GM23338 (cell line): ENCODE measurements around the gene IQCE. TPM values are rescaled to one million over a fixed set of nuclear protein-coding genes. Genes with fewer than 3 reads are reported as not detected.

Source experiments
- ATAC-seq: fragments of 200-7000 bp; cut with Tn5 transposase; 3 replicates; pipeline ENCODE4 v1.9.1; 2020
- DNase-seq: peaks from one replicate; pipeline ENCODE4 v3.0.0-alpha.2; 2015; ENCODE audit warnings: low spot score
- H2AFZ ChIP-seq: fragments of 200-600 bp; sonication (generic); 2 replicates; pipeline ENCODE4 v1.8.0; 2016; ENCODE audit warnings: antibody characterized with exemption, mild to moderate bottlenecking, moderate library complexity
- H3F3A ChIP-seq: fragments of 200-600 bp; sonication (generic); replicated peaks from 2 replicates; pipeline ENCODE4 v1.8.0; 2017; ENCODE audit warnings: antibody characterized with exemption, mixed run types, low read depth
- H3K27ac ChIP-seq: fragments of 200-600 bp; sonication (generic); 2 replicates; pipeline ENCODE4 v1.6.1; 2016; ENCODE audit warnings: low read depth
- H3K27me3 ChIP-seq: fragments of 200-600 bp; sonication (generic); 2 replicates; pipeline ENCODE4 v1.8.0; 2016; ENCODE audit warnings: mild to moderate bottlenecking, mixed run types, moderate library complexity; ENCODE audit not compliant: insufficient read depth
- H3K36me3 ChIP-seq: fragments of 200-600 bp; sonication (generic); 2 replicates; pipeline ENCODE4 v1.8.0; 2016; ENCODE audit warnings: mild to moderate bottlenecking; ENCODE audit not compliant: insufficient read depth
- H3K4me1 ChIP-seq: fragments of 200-600 bp; sonication (generic); 2 replicates; pipeline ENCODE4 v1.8.0; 2016; ENCODE audit warnings: mild to moderate bottlenecking, moderate library complexity; ENCODE audit not compliant: insufficient read depth
- H3K4me2 ChIP-seq: fragments of 200-600 bp; sonication (generic); 2 replicates; pipeline ENCODE4 v1.7.1; 2017; ENCODE audit warnings: mixed run types
- H3K4me3 ChIP-seq: fragments of 200-600 bp; sonication (generic); 2 replicates; pipeline ENCODE4 v1.6.1; 2016; ENCODE audit warnings: mixed run types
- H3K79me2 ChIP-seq: fragments of 200-600 bp; sonication (generic); replicated peaks from 2 replicates; pipeline ENCODE4 v1.8.0; 2017; ENCODE audit warnings: mild to moderate bottlenecking; ENCODE audit not compliant: insufficient read depth
- H3K9me2 ChIP-seq: fragments of 200-600 bp; sonication (generic); 2 replicates; pipeline ENCODE4 v1.8.0; 2017; ENCODE audit not compliant: insufficient read depth
- H4K20me1 ChIP-seq: fragments of 200-600 bp; sonication (generic); replicated peaks from 2 replicates; pipeline ENCODE4 v1.8.0; 2017; ENCODE audit warnings: mild to moderate bottlenecking; ENCODE audit not compliant: insufficient read depth
- H3K27ac Mint-ChIP-seq: 2 replicates; pipeline ENCODE4 v1.8.0; 2020; ENCODE audit warnings: inconsistent platforms, mild to moderate bottlenecking, moderate library complexity, mixed read lengths
- H3K27me3 Mint-ChIP-seq: 3 replicates; pipeline ENCODE4 v1.8.0; 2022; ENCODE audit warnings: low read depth, mild to moderate bottlenecking, moderate library complexity, mixed read lengths, inconsistent platforms; ENCODE audit not compliant: insufficient read depth, poor library complexity
- H3K36me3 Mint-ChIP-seq: 3 replicates; pipeline ENCODE4 v1.8.0; 2021; ENCODE audit warnings: low read depth, mild to moderate bottlenecking, inconsistent platforms, moderate library complexity, mixed read lengths
- H3K4me1 Mint-ChIP-seq: 3 replicates; pipeline ENCODE4 v1.8.0; 2020; ENCODE audit warnings: mild to moderate bottlenecking, inconsistent platforms, mixed read lengths
- H3K4me3 Mint-ChIP-seq: 3 replicates; pipeline ENCODE4 v1.8.0; 2021; ENCODE audit warnings: moderate library complexity, mild to moderate bottlenecking, inconsistent platforms, mixed read lengths
- H3K9me3 Mint-ChIP-seq: 3 replicates; pipeline ENCODE4 v1.8.0; 2020; ENCODE audit warnings: moderate library complexity, mild to moderate bottlenecking, inconsistent platforms, mixed read lengths
- CREB1 ChIP-seq: fragments of 250-450 bp; sonication (Bioruptor Pico); IDR thresholded peaks from 2 replicates; pipeline ENCODE4 v1.5.0; 2020; ENCODE audit warnings: low read depth, mild to moderate bottlenecking, moderate library complexity
- CTCF ChIP-seq, 2 experiments: fragments of 200-600 bp in 1 of 2; sonication (generic) in 1 of 2; conservative IDR thresholded peaks; 2 replicates each; pipeline versions ENCODE4 v1.5.1 to v1.6.1; 2016 to 2017; ENCODE audit warnings: antibody characterized with exemption in 2 of 2, low read depth in 2 of 2, mild to moderate bottlenecking in 2 of 2, moderate library complexity in 1 of 2
- ETS1 ChIP-seq: IDR thresholded peaks from 2 replicates; pipeline ENCODE4 v1.6.1; 2016; ENCODE audit warnings: antibody characterized with exemption
- EZH2 ChIP-seq: fragments of 200-600 bp; sonication (generic); IDR thresholded peaks from one replicate; pipeline ENCODE4 v1.8.0; 2017; ENCODE audit warnings: antibody characterized with exemption, mild to moderate bottlenecking, low read depth; ENCODE audit not compliant: unreplicated experiment
- EZH2phosphoT487 ChIP-seq: fragments of 200-600 bp; sonication (generic); IDR thresholded peaks from one replicate; pipeline ENCODE4 v1.8.1; 2018; ENCODE audit warnings: antibody characterized with exemption; ENCODE audit not compliant: unreplicated experiment
- JUNB ChIP-seq: IDR thresholded peaks from one replicate; pipeline ENCODE4 v1.6.1; 2016; ENCODE audit warnings: antibody characterized with exemption; ENCODE audit not compliant: unreplicated experiment
- NANOG ChIP-seq: IDR thresholded peaks from 2 replicates; pipeline ENCODE4 v1.6.1; 2016; ENCODE audit warnings: antibody characterized with exemption, borderline replicate concordance
- POLR2AphosphoS5 ChIP-seq: IDR thresholded peaks from 2 replicates; pipeline ENCODE4 v1.6.1; 2016; ENCODE audit warnings: antibody characterized with exemption, low read depth
- REST ChIP-seq: IDR thresholded peaks from one replicate; pipeline ENCODE4 v1.6.1; 2018; ENCODE audit warnings: antibody characterized with exemption; ENCODE audit not compliant: unreplicated experiment
- STAT1 ChIP-seq: IDR thresholded peaks from one replicate; pipeline ENCODE4 v1.6.1; 2016; ENCODE audit warnings: antibody characterized with exemption; ENCODE audit not compliant: unreplicated experiment
- ZNF114 ChIP-seq: fragments of 250-450 bp; sonication (Bioruptor Pico); IDR thresholded peaks from 2 replicates; pipeline ENCODE4 v1.5.0; 2020; ENCODE audit warnings: mild to moderate bottlenecking, moderate library complexity
- ZNF331 ChIP-seq: fragments of 250-450 bp; sonication (Bioruptor Pico); IDR thresholded peaks from 2 replicates; pipeline ENCODE4 v1.5.0; 2020; ENCODE audit warnings: low read depth, mild to moderate bottlenecking, moderate library complexity
- ZNF462 ChIP-seq: fragments of 250-450 bp; sonication (Bioruptor Pico); IDR thresholded peaks from 2 replicates; pipeline ENCODE4 v1.5.0; 2020; ENCODE audit warnings: mild to moderate bottlenecking, moderate library complexity
- polyA plus RNA-seq: library from polyadenylated mRNA; unstranded; fragments of >200 nt; fragmentation: Nextera tagmentation; extraction: Ambion mirVana; gene quantifications from 2 replicates; pipeline ENCODE4 v1.2.1, GENCODE V29; 2016
- total RNA-seq: library from RNA; depleted of rRNA; stranded (reverse); fragments of >200 nt; shearing (Covaris generic); gene quantifications from 2 replicates; pipeline ENCODE4 v1.2.3, GENCODE V29; 2014

Gene IQCE
- total and polyA plus RNA-seq, 2 experiments from 2014 or later, result 5.0 to 7.7 TPM

- no peak overlapping the region for H3K4me2 ChIP-seq
Measured at GRCh38 chr7:2628891-2629290, 70.1 kb downstream of the IQCE start.

More at GRCh38 chr7:2628891-2629290, 70.1 kb downstream of the IQCE start:
- no peak overlapping the region for H3K27ac ChIP-seq
- DNase-seq (no peak), ATAC-seq (no peak)
- H3K4me3 ChIP-seq, result no peak overlapping the region
- peaks cover 19% of the 10 kb centered on the region for H3K79me2 ChIP-seq
- H3K4me1 ChIP-seq, result peaks cover 12% of the 10 kb centered on the region; the same call in 1 of the 2 replicates
- no peak overlapping the region for H3K4me3 Mint-ChIP-seq
- no peaks in the 10 kb centered on the region for H3K36me3 ChIP-seq
- no peak overlapping the region for H3K27ac Mint-ChIP-seq
- peaks cover 10% of the 10 kb centered on the region for H3K27me3 Mint-ChIP-seq
- H3K4me1 Mint-ChIP-seq, result peaks cover 14% of the 10 kb centered on the region
- no peaks in the 10 kb centered on the region for H3K27me3 ChIP-seq
- H2AFZ ChIP-seq, result no peak overlapping the region
- TF ChIP-seq CTCF (conservative IDR thresholded peaks at IDR 0.05; ENCODE audit: low read depth in 2 of 2) (no peak), POLR2AphosphoS5 (no peak), CREB1 (CRISPR knock-in tag) (no peak), NANOG (no peak), ETS1 (no peak), ZNF331 (CRISPR knock-in tag) (no peak), EZH2phosphoT487 (no peak), ZNF462 (CRISPR knock-in tag) (no peak), EZH2 (no peak), REST (no peak), STAT1 (no peak), ZNF114 (CRISPR knock-in tag) (no peak), JUNB (no peak)
- peaks cover 12% of the 10 kb centered on the region; the same call in 1 of the 2 replicates for H3F3A ChIP-seq
- peaks cover 5% of the 10 kb centered on the region; the same call in 1 of the 2 replicates for H4K20me1 ChIP-seq
- no peaks in the 10 kb centered on the region for H3K36me3 Mint-ChIP-seq
- no peaks in the 10 kb centered on the region for H3K9me2 ChIP-seq
- H3K9me3 Mint-ChIP-seq, result no peaks in the 10 kb centered on the region
